Measurements from ENCODE around the gene TNS4. TPM values are rescaled to one million over a fixed set of nuclear protein-coding genes. Genes with fewer than 3 reads are reported as not detected.

Gene TNS4
- total RNA-seq, 1 experiment from 2014 or later: 0.59 TPM

DNA sequence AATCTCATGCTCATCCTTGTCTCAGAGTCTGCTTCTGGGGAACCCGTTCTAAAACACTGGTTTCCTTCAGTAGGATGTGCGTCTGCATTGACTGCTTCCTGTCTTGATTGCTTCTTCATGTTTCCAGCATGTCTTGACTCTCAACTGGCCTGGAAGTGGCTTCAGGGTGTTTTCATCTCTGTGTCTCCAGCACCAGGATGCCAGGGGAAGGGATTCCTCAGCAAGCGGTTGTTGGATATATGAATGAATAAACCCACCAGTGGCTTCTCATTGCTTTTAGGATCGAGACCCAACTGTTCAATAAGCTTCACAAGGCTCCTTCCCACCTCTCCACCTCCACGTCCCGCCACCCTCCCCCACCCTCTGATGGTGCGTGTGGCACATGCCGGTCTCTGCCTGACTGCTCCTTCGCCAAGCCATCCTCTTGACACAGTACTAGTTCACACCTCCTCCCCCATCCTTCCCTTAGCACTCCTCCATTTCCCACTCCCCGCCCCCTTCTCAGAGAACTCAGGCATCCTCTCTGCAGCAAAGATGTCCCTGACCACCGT lies 14.1 kb upstream of the TNS4 start:
- Mint-ChIP-seq H3K27me3 (ENCODE audit: low read depth) (peaks cover 15% of the 10 kb centered on the region), H3K9me3 (no peaks in the 10 kb centered on the region), H3K4me3 (no peak overlapping the region), H3K36me3 (ENCODE audit: insufficient read depth in 1 of 3, low read depth in 3 of 3) (no peaks in the 10 kb centered on the region; a peak in 1 of 7 replicates), H3K4me1 (peaks cover 19 to 22% of the 10 kb centered on the region in 2 experiments), H3K27ac (no peak overlapping the region)
- Histone ChIP-seq H3K79me2 (ENCODE audit: insufficient read depth, low read length) (no peaks in the 10 kb centered on the region), H4K91ac (ENCODE audit: insufficient read length, low read depth, low read length) (no peak overlapping the region), H3K23me2 (ENCODE audit: insufficient read length, low read depth, low read length, poor library complexity, severe bottlenecking) (no peaks in the 10 kb centered on the region), H2BK15ac (ENCODE audit: low read depth, low read length) (no peak overlapping the region), H3K9me3 (ENCODE audit: control insufficient read depth, low read depth, low read length) (no peaks in the 10 kb centered on the region), H3T11ph (ENCODE audit: low read length) (no peak overlapping the region), H4K20me1 (ENCODE audit: control insufficient read depth, insufficient read depth, insufficient read length) (no peaks in the 10 kb centered on the region), H3K23ac (ENCODE audit: insufficient read length, low read depth, low read length) (no peak overlapping the region), H2BK120ac (ENCODE audit: low read depth, low read length, poor library complexity, severe bottlenecking) (no peak overlapping the region), H3K18ac (ENCODE audit: insufficient read length, low read depth, low read length) (no peak overlapping the region), H3K27ac (ENCODE audit: insufficient read length, low read depth, low read length) (no peak overlapping the region), H3K27me3 (ENCODE audit: insufficient read depth, low read length) (no peaks in the 10 kb centered on the region), H4K8ac (replicated peaks; ENCODE audit: insufficient read length, low read depth, low read length) (no peak overlapping the region), H3K9ac (ENCODE audit: extremely low read depth, insufficient read length, low read length) (no peak overlapping the region), H3K4me2 (ENCODE audit: insufficient read depth, insufficient read length, low read length) (no peak overlapping the region), H2AK5ac (ENCODE audit: insufficient read length, low read length) (no peak overlapping the region), H3K14ac (ENCODE audit: insufficient read depth, low read length) (no peak overlapping the region), H2BK12ac (ENCODE audit: insufficient read length, low read depth, low read length) (no peak overlapping the region), H3K56ac (ENCODE audit: insufficient read length, low read depth, low read length) (no peak overlapping the region), H3K4ac (ENCODE audit: low read depth, low read length) (no peak overlapping the region), H2AFZ (ENCODE audit: low read length) (no peak overlapping the region), H3K4me1 (ENCODE audit: insufficient read depth, low read length) (peaks cover 4% of the 10 kb centered on the region; the same call in 1 of the 2 replicates), H3K79me1 (ENCODE audit: insufficient read depth, low read depth, low read length, poor library complexity, severe bottlenecking) (no peaks in the 10 kb centered on the region), H4K5ac (ENCODE audit: insufficient read length, low read depth, low read length) (no peak overlapping the region), H2BK5ac (ENCODE audit: insufficient read length, low read length) (no peak overlapping the region), H2BK20ac (ENCODE audit: low read depth, low read length, poor library complexity, severe bottlenecking) (no peak overlapping the region)
- DNase-seq: no peak
- no CpG with 5 or more reads among the region's 11 CpGs for WGBS (ENCODE audit: extremely low coverage, insufficient read length, low lambda C conversion rate)
- no peak for TF ChIP-seq CTCF (conservative IDR thresholded peaks at IDR 0.05)
